Urothelium cell line (cell line): ENCODE results near the gene POP4.
A peak's percentile ranks its signal among the peaks of the same experiment; 100 is the strongest.

Source experiments
- DNase-seq: peaks from one replicate; pipeline ENCODE4 v3.0.0; 2011; ENCODE audit warnings: low spot score, mixed read lengths
- FAIRE-seq: peaks from 2 replicates; lab custom pipeline; 2011; peaks lifted over from hg19 to GRCh38; lab: Jason Lieb, UNC

POP4 gene

GRCh38 chr19:29658221-29658991 lies 52.3 kb downstream of the POP4 start:
- FAIRE-seq = peak; percentile 35
- DNase-seq = peak; percentile 4

GRCh38 chr19:29660835-29661234 lies 54.8 kb downstream of the POP4 start:
- FAIRE-seq (peak; percentile 89), DNase-seq (peak; percentile 4)

- DNase-seq = no peak
- no peak for FAIRE-seq
Observed at GRCh38 chr19:29662278-29662603, 56.2 kb downstream of the POP4 start.

- DNase-seq = peak; percentile 89
- FAIRE-seq = peak; percentile 97
Observed at GRCh38 chr19:29662604-29663404, 56.7 kb downstream of the POP4 start.

GRCh38 chr19:29663861-29664752 lies 58.0 kb downstream of the POP4 start:
- FAIRE-seq (peak; percentile 72), DNase-seq (peak; percentile 30)

- FAIRE-seq = peak; percentile 63
- no peak for DNase-seq
Observed at GRCh38 chr19:29664753-29665214, 58.7 kb downstream of the POP4 start.

GRCh38 chr19:29665215-29665825 lies 59.2 kb downstream of the POP4 start, which contains the start of gene PLEKHF1:
Gene PLEKHF1 (plus strand): TSS chr19:29665461. CDS start chr19:29673840, 8,379 bp downstream.
- DNase-seq = peak; percentile 99
- peak; percentile 94 for FAIRE-seq

- DNase-seq = peak; percentile 46
- peak; percentile 96 for FAIRE-seq
Observed at GRCh38 chr19:29665826-29666577, 59.9 kb downstream of the POP4 start.
